HUES64 (cell line): ENCODE data around the gene BCL6B. TPM values are rescaled to one million over a fixed set of nuclear protein-coding genes. Genes with fewer than 3 reads are reported as not detected.
A peak's percentile ranks its signal among the peaks of the same experiment; 100 is the strongest.
"Not testable (repeated sequence)": the region's sequence is repeated elsewhere in the genome, so short reads cannot be mapped to it uniquely, and the experiment has no call there.

Experiments used
- H3K27ac ChIP-seq: 2 replicates; pipeline ENCODE4 v1.7.0; 2013; ENCODE audit warnings: low read depth, low read length, inconsistent platforms
- H3K27me3 ChIP-seq: 2 replicates; pipeline ENCODE4 v1.6.1; 2013; ENCODE audit warnings: mild to moderate bottlenecking, low read length; ENCODE audit not compliant: insufficient read depth
- H3K36me3 ChIP-seq: 2 replicates; pipeline ENCODE4 v1.6.1; 2013; ENCODE audit warnings: mild to moderate bottlenecking, low read length; ENCODE audit not compliant: insufficient read depth
- H3K4me1 ChIP-seq: 2 replicates; pipeline ENCODE4 v1.6.1; 2013; ENCODE audit warnings: mild to moderate bottlenecking, low read length, moderate library complexity; ENCODE audit not compliant: insufficient read depth
- H3K4me3 ChIP-seq: 2 replicates; pipeline ENCODE4 v1.5.1; 2013; ENCODE audit warnings: mild to moderate bottlenecking, low read length, moderate library complexity
- H3K9ac ChIP-seq: 2 replicates; pipeline ENCODE4 v1.6.1; 2013; ENCODE audit warnings: mild to moderate bottlenecking, low read depth, low read length
- H3K9me3 ChIP-seq: 2 replicates; pipeline ENCODE4 v1.6.1; 2013; ENCODE audit warnings: low read depth, low read length; ENCODE audit not compliant: insufficient read depth
- WGBS: fragments of 150-250, 120-280 bp; methylation state at CpG from one replicate; pipeline ENCODE4 v1.1.7; 2013; ENCODE audit warnings: missing lambda C conversion rate; 5-methylcytosine and 5-hydroxymethylcytosine counted together
- polyA plus RNA-seq, 2 experiments: library from polyadenylated mRNA; stranded (reverse); fragments of 50-300 nt; gene quantifications; one replicate each; pipeline ENCODE4 v1.2.3, GENCODE V29; 2013

The BCL6B gene, protein sequence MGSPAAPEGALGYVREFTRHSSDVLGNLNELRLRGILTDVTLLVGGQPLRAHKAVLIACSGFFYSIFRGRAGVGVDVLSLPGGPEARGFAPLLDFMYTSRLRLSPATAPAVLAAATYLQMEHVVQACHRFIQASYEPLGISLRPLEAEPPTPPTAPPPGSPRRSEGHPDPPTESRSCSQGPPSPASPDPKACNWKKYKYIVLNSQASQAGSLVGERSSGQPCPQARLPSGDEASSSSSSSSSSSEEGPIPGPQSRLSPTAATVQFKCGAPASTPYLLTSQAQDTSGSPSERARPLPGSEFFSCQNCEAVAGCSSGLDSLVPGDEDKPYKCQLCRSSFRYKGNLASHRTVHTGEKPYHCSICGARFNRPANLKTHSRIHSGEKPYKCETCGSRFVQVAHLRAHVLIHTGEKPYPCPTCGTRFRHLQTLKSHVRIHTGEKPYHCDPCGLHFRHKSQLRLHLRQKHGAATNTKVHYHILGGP
- polyA plus RNA-seq (2013, experiment 1 of 2): 2.0 TPM
- polyA plus RNA-seq (2013, experiment 2 of 2): 2.3 TPM

DNA sequence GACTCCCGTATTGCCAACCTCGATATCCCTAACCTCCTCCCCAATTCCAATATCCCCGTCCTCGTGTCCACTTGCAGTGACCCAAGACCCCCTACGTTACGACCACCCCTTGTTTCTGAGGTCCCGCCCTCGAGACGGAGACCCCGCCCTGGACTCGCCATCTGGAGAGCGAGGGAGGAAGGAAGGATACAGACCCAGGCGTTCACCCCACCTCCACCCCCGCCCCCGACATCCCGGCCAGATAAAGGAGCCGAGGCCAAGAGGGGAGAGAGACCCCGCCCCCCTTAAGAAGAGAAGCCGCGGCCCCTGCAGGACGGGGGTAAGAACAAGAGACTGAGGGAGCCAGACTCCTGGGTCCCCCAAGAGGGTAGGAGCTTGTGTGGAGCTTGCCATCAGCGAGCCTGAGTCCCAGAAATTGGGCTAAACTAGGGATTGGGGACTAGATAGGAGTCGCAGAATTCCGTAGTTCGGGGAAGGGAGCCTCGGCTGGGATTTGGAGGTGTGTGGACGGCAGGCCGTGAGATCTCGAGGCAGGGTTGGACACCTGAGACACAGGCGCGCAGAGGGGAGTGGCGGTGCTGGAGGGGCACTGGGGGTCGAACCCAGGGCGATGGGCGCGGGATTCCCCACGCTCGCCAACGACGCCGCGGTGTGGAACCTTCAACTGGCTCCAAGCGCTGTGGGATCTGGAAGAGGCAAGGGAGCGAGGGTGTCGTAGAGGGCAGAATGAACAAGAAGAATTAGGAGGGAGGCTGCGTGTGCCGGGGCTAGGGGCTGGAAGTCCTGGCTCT, at the start of gene BCL6B:
Gene BCL6B (plus strand): TSS at position 270 of the 791 bp plus-strand sequence. CDS start 622 bp downstream, outside the sequence.
- peak within 1 kb of the TSS; percentile 4; the same call in 1 of the 2 replicates for H3K9ac ChIP-seq
- H3K4me3 ChIP-seq: peak within 1 kb of the TSS; percentile 50
- H3K4me1 ChIP-seq: peaks cover 4% of the 10 kb centered on the region; the same call in 1 of the 2 replicates
- H3K9me3 ChIP-seq: no peaks in the 10 kb centered on the region
- WGBS: 21% methylated on average over 42 of the region's 47 CpGs
- no peaks in the 10 kb centered on the region for H3K36me3 ChIP-seq
- H3K27me3 ChIP-seq: peaks cover 38% of the 10 kb centered on the region
- H3K27ac ChIP-seq: no peak within 1 kb of the TSS

DNA sequence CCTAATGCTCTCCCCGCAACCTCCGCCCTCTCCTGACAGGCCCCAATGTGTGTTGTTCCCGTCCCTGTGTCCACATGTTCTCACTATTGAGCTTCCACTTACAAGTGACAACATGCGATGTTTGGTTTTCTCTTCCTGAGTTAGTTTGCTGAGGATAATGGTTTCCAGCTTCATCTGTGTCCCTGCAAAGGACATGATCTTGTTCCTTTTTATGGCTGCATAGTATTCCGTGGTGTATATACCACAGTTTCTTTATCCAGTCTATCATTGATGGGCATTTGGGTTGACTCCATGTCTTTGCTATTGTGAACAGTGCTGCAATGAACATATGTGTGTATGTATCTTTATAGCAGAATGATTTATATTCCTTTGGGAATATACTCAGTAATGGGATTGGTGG, 43.4 kb upstream of the BCL6B start:
- H3K27ac ChIP-seq, H3K4me1 ChIP-seq, H3K9me3 ChIP-seq, H3K27me3 ChIP-seq, H3K4me3 ChIP-seq, H3K36me3 ChIP-seq, H3K9ac ChIP-seq: not testable (repeated sequence)
- WGBS: 93% methylated on average over 4 of the region's 5 CpGs

DNA sequence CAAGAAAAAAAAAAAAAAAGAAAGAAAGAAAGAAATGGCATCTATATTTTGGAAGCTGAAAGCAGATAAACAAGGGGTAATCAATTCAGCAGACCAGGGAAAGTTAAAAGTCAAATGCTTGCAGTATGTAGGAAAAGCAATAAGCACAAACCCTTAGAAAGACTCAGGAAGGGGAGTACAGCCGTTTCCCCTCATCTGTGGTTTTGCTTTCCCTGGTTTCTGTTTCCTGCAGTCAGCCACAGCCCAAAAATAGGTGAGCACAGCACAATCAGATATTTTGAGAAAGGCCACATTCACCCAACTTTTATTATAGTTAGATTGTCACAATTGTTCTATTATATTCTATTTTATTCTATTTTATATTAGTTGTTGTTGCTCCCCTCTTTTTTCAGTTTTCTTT, 41.4 kb upstream of the BCL6B start:
- Histone ChIP-seq H3K9me3 (no peaks in the 10 kb centered on the region), H3K27me3 (no peaks in the 10 kb centered on the region), H3K4me1 (no peaks in the 10 kb centered on the region), H3K27ac (no peak overlapping the region), H3K36me3 (no peaks in the 10 kb centered on the region), H3K4me3 (no peak overlapping the region), H3K9ac (no peak overlapping the region)
- WGBS: 88% methylated on average over 1 of the region's 1 CpG

DNA sequence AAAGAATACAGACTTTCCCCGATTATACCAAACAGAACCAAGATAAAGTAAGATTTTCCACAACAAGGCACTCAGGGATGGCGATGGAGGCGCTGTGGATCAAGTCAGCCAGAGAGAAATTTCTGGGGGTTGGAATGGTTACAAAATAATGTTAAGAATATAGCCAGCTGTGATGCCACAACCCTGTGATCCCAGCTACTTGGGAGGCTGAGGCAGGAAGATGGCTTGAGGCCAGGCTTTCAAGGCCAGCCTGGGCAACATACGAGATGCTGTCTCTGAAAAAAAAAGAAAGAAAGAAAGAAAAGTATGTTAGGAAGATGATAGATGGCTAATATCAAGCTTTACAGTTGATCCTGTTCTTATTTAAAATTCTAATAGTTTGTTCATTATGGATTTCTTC, 37.6 kb upstream of the BCL6B start:
- Histone ChIP-seq H3K27ac (no peak overlapping the region), H3K9ac (no peak overlapping the region), H3K36me3 (no peaks in the 10 kb centered on the region), H3K9me3 (no peaks in the 10 kb centered on the region), H3K27me3 (no peaks in the 10 kb centered on the region), H3K4me3 (no peak overlapping the region), H3K4me1 (no peaks in the 10 kb centered on the region)
- 94% methylated on average over 3 of the region's 4 CpGs for WGBS

DNA sequence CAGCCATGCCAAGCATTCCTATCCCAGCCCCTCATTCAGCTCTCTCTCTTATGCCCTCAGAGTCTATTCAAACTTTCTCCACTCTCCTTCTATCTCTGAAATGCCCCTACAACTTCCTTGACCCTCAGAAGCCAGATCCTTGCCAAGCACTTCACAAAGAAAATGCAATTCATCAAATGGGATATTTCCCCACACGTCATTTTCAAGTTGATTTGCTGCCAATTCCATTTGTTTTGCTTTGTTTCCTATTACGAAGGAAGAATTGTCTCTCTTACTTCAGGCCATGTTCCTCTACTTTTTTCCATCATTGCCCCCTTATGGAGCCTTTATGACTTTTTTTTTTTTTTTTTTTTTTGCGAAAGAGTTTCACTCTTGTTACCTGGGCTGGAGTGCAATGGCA, 36.2 kb upstream of the BCL6B start:
- Histone ChIP-seq H3K27ac (no peak overlapping the region), H3K4me1 (no peaks in the 10 kb centered on the region), H3K9me3 (no peaks in the 10 kb centered on the region), H3K36me3 (no peaks in the 10 kb centered on the region), H3K27me3 (no peaks in the 10 kb centered on the region), H3K9ac (no peak overlapping the region), H3K4me3 (no peak overlapping the region)
- 96% methylated on average over 3 of the region's 3 CpGs for WGBS

DNA sequence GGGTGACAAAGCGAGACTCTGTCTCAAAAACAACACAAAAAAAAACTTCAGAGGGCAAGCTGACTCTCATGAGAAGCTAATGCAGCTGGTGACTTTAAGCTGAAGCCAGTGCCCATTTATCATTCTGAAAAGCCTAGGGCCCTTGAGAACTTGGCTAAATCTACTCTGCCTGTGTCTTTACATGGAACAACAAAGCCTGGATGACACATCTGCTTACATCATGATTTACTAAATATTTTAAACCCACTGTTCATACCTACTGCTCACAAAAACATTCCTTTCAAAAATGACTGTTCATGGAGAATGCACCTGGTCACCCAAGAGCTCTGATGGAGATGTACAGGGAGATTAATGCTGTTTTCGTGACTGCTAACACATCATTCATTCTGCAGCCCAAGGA, 33.1 kb upstream of the BCL6B start:
- H3K9ac ChIP-seq: no peak overlapping the region
- no peaks in the 10 kb centered on the region for H3K9me3 ChIP-seq
- H3K4me1 ChIP-seq: no peaks in the 10 kb centered on the region
- peaks cover 12% of the 10 kb centered on the region for H3K27me3 ChIP-seq
- no peak overlapping the region for H3K27ac ChIP-seq
- no peaks in the 10 kb centered on the region for H3K36me3 ChIP-seq
- 93% methylated on average over 2 of the region's 2 CpGs for WGBS
- H3K4me3 ChIP-seq: no peak overlapping the region

DNA sequence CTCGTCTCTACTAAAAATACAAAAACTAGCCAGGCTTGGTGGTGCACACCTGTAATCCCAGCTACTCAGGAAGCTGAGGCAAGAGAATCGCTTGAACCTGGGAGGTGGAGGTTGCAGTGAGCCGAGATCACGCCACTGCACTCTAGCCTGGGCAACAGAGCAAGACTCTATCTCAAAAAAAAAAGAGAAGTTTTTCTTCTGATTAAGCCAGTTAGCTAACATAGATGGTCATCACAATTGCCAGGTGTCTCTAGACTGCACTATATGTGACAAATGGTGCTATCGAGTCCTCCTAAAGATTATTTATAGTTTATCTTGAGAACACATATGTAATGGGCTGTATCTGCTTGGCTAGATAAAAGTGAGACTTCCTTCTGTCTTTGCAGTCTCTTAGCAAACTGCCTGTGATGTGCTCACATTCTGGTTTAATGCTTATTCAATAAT, 29.2 kb upstream of the BCL6B start:
- not testable (repeated sequence) for H3K4me3 ChIP-seq, H3K27ac ChIP-seq, H3K4me1 ChIP-seq, H3K9me3 ChIP-seq, H3K9ac ChIP-seq, H3K36me3 ChIP-seq
- peaks cover 38% of the 10 kb centered on the region for H3K27me3 ChIP-seq
- WGBS: 96% methylated on average over 5 of the region's 5 CpGs

DNA sequence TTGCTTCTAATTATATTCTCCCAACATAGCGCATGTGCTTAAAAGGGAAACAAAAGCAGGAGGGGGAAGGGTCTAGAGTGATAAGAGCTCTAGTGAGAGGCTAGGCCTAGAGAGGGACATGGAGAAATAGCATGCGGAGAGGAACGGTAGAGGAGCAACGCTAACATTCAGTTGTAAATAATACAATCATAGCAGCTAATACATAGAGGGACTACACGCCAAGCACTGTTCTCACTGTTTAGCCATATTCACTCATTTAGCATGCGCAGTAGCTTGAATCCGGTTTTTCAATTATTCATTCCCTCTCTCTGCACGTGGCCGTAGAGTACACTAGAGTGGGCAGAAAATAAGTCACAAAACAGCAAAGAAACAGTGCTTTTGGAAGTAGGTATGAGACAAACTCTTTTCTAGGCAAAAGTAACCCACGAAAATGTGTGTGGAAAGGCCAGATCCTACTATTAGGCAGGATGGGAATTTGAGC, 28.7 kb upstream of the BCL6B start:
- Histone ChIP-seq H3K9ac (no peak overlapping the region), H3K27me3 (peaks cover 38% of the 10 kb centered on the region), H3K27ac (no peak overlapping the region), H3K36me3 (peaks cover 5% of the 10 kb centered on the region; the same call in 1 of the 2 replicates), H3K4me3 (no peak overlapping the region), H3K9me3 (no peaks in the 10 kb centered on the region), H3K4me1 (no peaks in the 10 kb centered on the region)
- 93% methylated on average over 10 of the region's 10 CpGs for WGBS

DNA sequence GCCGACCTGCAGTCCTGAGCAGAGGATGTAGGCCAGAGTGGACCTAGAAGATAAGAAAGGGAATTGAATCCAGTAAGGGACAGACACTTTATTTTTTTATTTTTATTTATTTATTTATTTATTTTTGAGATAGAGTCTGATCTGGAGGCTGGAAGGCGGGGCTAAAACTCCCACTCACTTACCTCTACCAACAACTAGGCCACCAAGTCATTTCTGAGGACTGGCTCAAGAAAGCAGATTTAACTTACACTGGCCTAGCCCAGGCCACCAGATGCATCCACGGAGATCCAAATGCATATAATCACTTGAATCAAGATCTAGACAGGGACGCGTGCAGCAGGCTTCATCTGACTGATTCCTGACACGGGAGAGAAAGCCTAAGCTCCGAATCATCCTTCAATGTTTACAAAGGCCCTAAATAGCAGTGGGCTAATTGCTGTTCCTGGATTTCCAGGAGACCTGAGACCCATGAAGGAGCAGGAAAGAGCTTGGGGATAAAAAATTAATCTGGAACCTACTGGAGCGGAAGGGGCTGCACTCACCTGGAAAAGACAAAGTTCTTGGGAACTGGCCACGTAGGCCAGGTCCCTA, 28.1 kb upstream of the BCL6B start:
- Histone ChIP-seq H3K27ac (no peak overlapping the region), H3K4me1 (no peaks in the 10 kb centered on the region), H3K9ac (no peak overlapping the region), H3K9me3 (no peaks in the 10 kb centered on the region), H3K27me3 (peaks cover 38% of the 10 kb centered on the region), H3K36me3 (peaks cover 5% of the 10 kb centered on the region; the same call in 1 of the 2 replicates), H3K4me3 (peak overlapping the region; percentile 68; the same call in 1 of the 2 replicates)
- WGBS: 92% methylated on average over 9 of the region's 9 CpGs

DNA sequence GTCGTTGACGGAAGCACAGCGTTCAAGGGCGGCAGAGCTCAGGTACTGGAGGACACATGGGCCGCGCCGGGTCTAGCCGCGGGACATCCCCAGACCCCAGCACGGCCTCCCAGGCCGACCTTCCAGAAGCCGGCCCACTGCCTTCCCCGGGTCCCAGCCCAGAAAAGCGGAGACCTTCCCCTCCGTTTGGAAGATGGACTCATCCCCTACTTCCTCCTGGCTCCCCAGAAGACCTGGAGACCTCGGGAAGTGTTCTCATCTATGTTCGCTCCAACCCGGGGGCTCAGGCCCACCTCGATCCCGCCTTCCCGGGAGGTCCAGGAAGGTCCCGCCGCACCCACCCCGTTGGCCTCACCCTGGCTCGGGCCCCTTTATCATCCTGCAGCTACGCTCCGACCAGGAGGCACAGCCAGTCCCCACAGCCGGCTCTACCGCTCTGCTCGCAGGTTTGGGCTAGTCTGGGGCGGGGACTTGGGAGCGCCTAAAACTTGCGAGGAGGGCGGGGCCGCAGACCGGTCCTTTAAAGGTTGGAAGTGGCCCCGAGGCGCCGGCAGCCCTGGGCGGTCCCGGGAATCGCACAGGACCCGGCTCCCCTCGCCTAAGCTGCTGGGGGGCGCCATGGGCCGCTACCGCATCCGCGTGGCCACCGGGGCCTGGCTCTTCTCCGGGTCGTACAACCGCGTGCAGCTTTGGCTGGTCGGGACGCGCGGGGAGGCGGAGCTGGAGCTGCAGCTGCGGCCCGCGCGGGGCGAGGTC, 27.2 kb upstream of the BCL6B start, which contains the start of gene ALOX12:
Gene ALOX12 (plus strand): TSS at position 550 of the 756 bp plus-strand sequence. CDS start 69 bp downstream, at position 619.
- Histone ChIP-seq H3K9ac (peak within 1 kb of the TSS; percentile 51), H3K4me1 (no peaks in the 10 kb centered on the region), H3K36me3 (peaks cover 5% of the 10 kb centered on the region; the same call in 1 of the 2 replicates), H3K9me3 (no peaks in the 10 kb centered on the region), H3K27ac (no peak within 1 kb of the TSS), H3K27me3 (peaks cover 38% of the 10 kb centered on the region), H3K4me3 (peak within 1 kb of the TSS; percentile 68)
- 24% methylated on average over 64 of the region's 64 CpGs for WGBS
